HG02642 (cell line): ENCODE results near the gene WNK2.

ENCODE experiments used
- ATAC-seq: cut with Tn5 transposase; IDR thresholded peaks from one replicate; pipeline ENCODE4 v1.9.1; 2021; ENCODE audit warnings: mild to moderate bottlenecking; ENCODE audit not compliant: unreplicated experiment, poor library complexity

Gene WNK2

DNA sequence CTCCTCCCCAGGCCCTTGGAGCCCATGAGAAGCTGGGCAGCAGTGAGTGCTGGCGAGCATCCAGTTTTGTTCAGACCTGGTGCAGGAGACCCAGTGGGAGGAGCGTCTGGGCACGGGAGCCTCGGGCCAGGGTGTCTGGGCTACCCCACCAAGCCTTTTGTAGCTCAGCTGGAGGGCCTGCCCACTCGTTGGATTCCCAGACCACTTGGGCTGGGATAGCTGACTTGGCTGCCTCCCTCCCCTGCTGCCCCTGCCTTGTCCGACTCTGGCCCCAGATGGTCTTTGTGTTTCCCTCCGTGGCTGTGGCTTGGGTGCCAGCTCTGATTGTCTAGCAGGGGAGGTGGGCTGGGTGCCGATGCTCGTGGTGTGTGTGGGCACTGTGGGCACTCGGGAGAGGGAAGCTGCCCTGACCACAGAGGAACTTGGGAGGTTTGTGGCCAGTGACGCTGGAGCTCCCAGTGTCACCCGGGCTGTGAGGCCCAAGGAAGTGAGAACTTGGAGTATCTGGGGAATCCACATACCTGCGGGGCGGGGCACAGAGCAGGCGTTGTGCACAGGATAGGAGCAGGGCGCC, 47.3 kb downstream of the WNK2 start:
- ATAC-seq: no peak

DNA sequence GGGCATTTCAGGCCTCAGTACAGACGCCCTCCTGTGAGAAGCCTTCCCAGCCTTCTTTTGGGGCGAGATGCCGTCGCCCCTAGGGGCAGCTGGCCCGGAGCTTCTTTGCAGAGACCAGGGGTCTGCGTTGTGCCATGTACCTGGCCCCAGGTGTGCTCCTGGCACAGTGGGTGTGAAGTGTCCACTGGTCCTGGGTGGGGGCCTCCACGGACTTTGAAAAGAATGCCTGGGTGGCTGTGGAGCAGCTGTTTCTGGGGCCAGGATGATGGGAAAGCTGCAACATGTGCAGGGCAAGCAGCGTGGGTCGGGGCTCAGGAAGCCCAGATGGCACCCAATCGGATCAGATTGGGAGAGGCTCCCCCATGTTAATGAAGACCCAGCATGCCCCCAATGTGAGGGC, 47.8 kb downstream of the WNK2 start:
- no peak for ATAC-seq

DNA sequence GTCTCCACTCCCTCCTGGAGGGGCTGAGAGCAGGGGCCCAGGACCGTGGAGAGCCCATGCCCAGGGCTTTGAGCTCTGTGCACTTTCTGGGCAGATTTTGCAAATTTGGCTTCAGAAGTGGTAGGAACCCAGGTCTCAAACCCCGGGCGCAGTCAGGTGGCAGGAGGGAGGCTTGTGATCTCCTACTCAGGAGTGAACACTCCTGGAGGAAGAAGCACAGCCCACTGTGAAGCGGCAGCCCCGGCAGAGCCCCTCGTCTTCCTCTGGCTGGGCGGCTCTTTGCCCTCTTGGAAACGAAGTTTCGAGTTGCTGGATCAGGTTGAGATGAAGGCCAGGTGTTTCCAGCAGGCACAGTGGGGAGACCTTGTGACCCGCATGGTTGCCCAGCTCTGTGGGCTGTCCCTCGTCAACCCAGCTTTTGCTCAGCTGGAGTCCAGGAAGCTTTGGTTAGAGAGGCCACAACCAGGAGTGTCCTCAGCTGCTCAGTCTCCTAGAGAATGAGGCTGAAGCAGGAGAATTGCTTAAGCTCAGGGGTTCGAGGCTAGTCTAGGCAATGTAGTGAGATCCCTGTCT, 48.5 kb downstream of the WNK2 start:
- no peak for ATAC-seq

DNA sequence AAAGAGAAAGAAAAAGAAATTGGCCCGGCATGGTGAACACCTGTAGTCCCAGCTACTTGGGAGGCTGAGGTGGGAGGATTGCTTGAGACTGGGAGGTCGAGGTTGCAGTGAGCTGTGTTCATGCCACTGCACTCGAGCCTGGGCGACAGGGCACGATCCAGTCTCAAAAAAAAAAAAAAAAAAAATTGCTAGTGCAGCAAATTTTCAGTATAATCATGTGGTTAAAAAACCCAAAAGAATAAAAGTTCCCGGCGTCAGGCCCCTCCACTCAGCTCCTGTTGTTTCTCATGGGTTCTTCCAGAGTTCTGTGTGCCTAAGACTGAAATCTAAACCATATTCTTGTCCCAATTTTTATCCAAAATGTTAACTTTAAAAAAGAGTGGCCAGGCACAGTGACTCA, 49.1 kb downstream of the WNK2 start:
- no peak for ATAC-seq

DNA sequence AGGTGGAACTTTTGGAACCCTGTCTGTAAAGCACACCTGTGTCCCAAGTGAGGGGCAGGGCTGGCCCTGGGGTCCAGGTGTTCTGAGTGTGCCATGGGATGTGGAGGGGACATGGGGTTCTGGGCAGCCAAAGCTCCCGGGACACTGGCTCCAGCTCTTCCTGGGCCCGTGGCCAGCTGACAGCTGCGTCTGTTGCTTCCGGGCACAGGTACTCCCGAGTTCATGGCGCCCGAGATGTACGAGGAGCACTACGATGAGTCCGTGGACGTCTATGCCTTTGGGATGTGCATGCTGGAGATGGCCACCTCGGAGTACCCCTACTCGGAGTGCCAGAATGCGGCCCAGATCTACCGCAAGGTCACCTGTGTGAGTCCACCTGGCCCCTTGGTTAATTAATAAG, 50.7 kb downstream of the WNK2 start:
- ATAC-seq: no peak

DNA sequence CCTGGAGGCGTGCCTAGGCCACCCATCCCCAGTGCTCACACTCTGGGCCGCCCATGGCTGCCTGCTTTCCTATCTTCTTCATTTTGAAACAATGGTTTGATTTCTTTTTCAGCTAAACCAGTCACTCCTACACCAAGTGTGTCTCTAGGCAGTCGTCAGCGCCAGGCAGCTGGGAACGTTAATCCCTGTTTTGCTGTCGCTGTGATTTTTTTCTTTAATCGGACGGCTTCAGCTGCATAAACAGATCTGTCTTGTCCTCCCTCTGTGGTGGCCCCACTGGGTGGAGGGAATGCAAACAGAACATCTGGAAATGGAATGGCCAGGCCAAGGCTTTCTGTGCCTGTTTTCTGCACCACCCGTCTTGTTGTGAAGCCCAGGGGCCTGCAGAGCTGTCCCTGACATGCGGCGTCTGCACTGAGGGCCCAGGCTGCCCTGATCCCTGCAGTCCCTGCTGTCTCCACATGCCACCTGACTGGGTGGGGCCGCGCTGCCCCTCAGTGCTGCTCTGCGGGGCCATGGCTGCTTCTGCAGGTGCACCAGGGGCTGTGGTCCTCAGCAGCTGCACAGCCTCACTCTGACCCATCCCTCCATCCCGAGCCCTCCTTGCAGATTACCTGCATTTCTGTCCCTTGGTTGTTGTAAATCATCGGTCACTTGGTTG, 51.5 kb downstream of the WNK2 start:
- no peak for ATAC-seq

DNA sequence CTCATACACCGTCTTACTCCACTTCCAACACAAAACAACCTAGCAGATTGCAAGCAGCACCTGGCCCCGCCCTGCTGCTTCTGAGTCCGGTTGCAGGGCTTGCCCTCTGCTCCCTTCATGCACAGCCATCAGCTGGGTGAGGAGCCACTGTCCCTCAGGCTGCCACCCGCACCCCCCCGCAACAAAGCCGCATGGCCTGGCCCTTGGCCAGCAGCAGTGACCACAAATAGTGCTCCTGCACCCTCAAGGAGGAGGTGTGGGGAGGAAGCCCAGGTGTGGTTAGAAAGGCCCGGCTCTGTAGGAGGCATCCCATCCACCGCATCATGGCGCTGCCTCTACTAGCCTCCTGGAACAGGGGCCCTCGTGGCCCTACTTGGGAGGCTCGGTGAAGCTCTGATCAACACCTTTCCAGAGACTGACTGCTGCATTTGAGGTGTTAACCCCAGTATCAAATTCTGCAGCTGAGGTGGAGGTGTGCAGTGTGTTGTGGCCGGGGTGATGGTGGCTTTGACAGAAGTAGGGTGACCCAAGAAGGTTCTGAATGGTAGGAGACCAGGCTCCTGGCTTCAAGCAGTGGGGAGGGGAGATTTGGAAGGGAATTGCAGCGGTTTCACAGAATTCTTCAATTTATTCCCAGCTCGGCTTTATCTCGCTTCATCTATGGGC, 52.7 kb downstream of the WNK2 start:
- ATAC-seq: no peak

DNA sequence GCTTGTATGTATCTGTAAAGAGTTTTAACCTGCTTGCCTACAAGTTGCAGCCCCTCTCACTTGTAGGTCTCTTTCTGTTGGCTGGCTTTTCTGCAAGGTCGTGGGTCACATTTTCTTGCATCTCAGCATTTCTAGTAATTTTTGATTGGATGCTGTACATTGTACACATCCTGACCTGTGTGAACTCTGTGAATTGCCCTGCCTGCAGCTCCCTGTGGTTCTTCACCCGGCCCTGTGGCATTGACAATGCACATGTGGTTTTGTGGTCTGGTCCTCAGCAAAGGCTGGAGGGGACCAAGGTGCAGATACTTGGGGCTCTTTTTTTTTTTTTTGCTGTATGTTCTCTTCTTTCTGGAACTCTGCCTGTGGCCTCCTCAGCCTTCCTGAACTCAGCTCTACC, 53.6 kb downstream of the WNK2 start:
- ATAC-seq: no peak

DNA sequence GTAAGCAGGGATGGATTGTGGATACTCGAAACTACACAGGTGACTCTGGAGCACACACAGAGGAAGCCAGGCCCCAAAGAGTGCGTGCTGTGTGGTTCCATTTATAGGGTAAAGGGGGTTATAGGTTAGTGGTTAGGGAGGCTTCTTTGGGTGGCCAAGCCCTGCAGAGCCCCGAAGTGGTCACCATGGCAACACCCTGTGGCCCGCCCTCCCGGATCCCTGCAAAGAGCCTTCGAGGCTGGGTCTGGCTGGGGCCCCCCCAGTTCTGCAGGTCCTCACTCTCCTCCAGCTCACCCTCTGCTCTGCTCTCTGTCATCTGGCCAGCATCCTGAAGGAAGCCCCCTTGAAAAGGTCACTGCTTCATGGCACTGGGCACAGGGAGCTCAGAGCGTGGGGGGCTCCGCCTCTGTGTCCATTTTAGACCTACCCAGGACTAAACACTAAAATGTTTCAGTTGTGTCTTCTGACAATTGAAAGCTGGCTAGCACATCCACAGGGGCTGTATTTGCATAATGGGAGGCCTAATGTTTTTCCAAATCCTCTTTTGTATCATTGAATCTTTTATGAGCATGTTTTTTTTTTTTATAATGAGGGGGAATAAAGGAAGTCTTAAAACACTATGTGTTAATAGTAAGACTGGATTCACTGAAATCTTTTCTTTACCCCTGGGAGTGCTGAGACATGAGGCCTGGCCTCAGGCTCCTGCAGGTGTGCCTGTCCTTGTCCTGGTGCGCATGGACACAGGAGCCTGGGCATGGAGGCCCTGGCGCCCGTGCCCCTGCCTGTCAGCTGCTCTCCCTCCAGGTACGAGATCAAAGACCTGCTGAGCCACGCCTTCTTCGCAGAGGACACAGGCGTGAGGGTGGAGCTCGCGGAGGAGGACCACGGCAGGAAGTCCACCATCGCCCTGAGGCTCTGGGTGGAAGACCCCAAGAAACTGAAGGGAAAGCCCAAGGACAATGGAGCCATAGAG, 55.3 kb downstream of the WNK2 start:
- no peak for ATAC-seq

DNA sequence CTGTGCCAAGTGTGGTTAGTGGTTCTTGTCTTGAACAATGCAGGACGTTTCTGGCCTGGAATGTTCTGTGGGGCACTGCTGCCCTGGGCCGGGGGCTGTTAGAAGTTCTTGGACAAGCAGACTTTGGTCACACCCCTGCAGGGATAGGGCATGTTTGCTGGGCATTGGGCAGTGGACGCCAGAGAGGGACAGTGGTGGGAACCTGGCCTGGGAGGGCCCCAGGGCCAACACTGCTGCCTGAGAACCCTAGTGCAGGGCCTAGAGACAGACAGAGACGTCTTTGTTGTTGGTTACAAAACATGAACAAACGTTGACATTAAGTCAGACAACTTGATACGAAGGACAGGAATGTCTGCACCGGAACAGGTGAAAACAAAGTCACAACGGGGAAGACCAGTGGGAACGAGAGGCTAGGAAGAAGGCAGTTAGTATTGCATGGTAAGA, 57.0 kb downstream of the WNK2 start:
- no peak for ATAC-seq

DNA sequence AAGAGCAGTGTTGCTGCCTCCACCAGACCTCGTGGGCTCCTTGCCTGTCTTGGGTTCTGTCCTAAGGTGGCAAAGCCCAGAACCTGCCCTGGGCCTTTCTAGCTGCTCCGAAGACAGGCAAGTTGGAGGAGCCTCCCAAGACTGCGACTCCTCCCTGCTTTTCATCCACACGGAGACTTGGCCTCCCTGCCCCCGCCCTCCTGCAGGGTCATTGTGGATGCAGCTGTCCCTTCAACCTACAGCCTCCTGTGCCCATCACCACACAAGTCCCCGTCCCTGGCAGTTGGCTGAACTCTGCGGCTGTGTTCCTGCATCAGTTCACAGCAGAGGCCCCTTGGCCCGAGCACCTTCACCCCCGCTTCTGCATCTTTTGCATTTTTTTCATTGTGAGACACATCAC, 59.2 kb downstream of the WNK2 start:
- ATAC-seq: no peak

DNA sequence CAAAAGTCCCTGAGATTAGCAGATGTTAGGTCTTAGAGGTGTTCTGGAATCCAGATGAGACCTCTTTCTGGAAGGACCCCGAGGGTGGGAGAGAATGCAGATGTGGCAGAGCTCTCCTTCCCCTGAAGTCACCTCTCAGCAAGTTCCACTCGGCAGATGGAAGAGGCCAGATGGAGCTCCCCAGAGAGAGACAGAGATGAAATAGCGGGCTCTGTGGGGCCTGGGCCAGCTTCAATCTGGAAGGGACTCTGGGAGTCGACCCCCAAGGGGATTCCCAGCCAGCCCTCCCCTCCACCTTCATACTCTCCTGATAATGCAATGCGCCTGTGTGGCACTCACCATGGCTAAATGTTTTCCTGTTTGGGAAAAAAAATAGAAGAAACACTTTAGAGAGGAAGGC, 60.2 kb downstream of the WNK2 start:
- ATAC-seq: no peak

DNA sequence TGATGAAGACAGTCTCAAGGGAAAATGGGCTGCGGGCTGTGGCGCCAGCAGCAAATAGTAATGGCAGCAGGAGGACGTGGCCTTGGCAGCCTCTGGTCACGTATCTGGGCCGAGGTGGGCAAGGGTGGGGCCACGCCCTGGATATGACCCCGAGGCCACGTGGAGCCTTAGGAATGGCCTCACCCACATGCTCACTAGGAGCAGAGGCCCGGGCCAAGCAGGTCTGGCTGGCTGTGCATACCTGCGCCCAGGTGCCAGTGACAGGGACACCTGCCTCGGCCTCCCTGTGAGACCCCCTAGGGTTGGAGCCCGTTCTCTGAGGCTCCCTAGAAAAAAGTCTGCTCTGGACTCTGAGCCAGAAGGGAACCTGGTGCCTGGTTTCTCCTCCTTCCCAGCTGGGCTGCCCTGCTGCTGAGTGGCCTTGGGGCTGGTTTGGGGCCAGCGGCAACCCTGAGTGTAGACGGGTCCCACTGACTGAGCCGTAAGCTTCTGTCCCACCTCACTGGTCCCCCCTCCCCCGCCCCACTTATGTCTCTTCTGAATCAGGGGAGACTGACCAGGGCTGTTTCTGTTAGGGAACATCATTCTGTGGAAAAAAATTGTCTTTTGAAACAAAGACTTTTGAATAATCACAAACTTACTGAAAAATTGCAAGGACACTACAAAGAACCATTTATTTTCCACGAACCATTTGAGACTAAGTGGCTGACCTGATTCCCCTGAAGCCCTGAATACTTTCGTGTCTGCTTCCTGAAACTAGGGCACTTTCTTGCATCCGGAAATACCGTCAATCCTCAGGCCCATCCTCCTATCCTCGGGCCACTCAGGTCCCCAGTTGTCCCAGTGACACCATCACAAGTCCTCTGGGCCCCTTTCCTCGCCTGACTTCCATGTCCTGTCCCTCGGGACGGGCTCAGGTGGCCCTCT, 60.8 kb downstream of the WNK2 start:
- no peak for ATAC-seq

DNA sequence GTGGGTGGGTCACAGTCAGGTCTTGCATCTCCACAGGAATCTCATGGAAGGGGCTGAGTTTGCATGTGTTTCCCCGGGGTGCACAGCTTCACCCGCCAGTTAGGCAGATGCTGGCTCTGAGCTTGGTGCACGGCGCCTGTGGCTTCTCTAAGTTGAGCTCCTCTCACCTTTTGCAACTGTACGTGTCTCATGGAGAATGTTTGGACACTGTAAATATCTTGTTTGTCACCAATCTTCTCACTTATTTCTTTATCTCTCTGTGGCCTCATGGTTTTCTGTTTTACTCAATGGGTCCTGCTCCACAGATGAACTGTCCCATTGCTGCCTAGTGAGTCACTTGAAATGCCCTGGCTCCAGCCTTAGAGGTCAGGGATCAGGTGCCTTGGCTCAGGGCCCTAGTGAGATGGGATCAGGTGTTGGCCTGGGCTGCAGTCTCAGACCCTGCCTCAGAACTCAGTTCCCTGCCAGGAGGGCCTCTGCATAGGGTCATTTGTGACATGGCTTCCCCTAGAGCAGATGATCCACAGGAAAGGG, 61.6 kb downstream of the WNK2 start:
- ATAC-seq: no peak

DNA sequence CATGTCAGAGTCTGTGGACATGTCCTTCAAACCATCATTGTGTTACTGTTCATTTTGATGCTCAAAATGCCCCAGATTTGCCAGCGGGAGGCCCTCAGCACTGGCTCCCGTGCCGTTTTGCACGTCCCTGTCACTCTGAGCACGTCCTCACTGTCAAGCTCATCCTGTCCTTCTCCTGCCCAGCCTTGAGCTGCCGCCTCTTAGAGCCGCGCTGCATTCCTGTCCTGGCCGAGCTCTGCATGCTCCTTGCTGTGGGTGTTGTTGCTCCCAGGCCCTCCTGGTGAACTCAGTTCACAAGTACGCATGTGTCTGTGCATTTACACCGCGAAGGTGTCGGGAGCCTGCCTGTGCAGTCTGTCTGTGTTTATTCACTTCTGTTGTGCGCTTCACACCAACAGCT, 62.2 kb downstream of the WNK2 start:
- ATAC-seq: no peak

DNA sequence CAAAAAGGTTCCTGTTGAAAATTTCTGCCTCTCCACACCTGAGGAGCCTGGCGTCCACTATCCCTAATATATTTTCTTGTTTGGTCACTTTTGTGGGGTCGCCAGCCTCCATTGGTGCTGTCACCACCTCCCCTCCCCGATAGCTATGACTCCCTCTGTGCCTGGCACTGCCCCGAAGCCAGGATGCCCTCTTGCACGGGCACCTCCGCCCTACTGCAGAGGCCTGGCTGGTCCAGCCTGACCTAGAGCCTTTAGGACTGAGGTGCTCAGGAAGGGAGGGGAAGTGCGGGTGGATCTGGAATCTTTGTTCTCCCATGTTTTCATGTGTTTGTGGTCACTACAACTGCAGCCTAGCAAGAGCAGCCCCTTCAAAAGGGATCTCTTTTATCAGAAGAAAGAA, 62.6 kb downstream of the WNK2 start:
- no peak for ATAC-seq

DNA sequence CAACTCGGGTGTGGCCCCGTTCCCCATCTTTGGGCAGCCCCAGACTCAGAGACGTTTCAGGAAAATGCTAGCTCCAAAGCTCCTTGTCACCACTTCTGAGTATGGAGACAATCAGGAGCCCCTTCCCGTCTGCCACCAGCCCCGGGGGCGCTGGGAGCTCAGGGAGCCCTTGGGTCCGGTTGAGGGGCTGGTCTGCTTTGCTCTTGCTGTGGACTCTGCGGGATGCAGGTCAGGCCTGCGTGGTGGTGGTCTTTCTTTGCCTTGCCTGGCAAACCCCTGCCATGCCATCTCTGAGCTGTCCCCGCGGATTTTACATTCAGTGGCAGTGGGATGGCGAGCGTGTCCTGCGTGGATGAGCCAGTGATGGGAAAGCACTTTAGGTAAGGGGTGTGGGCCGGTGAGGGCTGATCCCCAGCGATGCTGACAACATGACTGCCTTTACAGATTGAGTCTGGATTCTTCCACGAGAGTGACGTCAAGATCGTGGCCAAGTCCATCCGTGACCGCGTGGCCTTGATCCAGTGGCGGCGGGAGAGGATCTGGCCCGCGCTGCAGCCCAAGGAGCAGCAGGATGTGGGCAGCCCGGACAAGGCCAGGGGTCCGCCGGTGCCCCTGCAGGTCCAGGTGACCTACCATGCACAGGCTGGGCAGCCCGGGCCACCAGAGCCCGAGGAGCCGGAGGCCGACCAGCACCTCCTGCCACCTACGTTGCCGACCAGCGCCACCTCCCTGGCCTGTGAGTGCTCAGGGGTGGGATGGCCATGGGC, 63.3 kb downstream of the WNK2 start:
- ATAC-seq: no peak

DNA sequence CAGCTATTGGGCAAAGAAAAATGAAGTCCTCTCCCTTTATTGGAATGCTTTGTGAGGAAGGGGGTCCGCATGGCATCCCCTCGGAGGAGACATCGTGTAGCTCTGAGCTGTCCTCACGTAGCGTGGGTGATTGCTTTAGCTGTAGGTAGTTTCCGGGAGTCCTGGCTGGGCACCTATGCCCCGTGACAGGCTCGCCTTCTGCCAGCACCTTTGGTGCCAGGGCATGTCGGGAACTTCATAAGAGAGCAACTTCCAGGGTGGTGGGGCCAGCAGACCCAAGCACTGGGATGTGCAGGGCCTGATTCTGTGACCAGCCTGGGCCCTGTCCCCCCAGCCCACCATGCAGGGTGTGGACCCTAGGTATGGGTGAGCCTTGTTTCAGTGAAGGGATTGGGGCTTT, 64.0 kb downstream of the WNK2 start:
- ATAC-seq: no peak
